Lower leg skin (tissue), 4 donors: ENCODE measurements around the gene MYO7A. TPM values are rescaled to one million over a fixed set of nuclear protein-coding genes. Genes with fewer than 3 reads are reported as not detected.

Source experiments
- DNase-seq, 2 donors: peaks; one replicate each; pipeline ENCODE4 v3.0.0-alpha.2; 2019; ENCODE audit warnings: low spot score in 2 of 2
- H3K4me3 ChIP-seq: fragments of 200-600 bp; sonication (generic); 2 replicates; pipeline ENCODE4 v1.5.1; 2017; ENCODE audit warnings: mild to moderate bottlenecking, low read depth; ENCODE audit not compliant: poor library complexity, severe bottlenecking
- POLR2A ChIP-seq, 2 donors: fragments of 450-650 bp; IDR thresholded peaks; one replicate each; pipeline ENCODE4 v1.6.1; 2016 to 2017; ENCODE audit warnings: antibody characterized with exemption in 2 of 2, mild to moderate bottlenecking in 1 of 2, moderate library complexity in 1 of 2
- WGBS, 2 donors: methylation state at CpG; one replicate each; pipeline ENCODE4 v1.1.5; 2018; 5-methylcytosine and 5-hydroxymethylcytosine counted together
- intact Hi-C: fragments of 100-400 bp; cut with DNase I; formaldehyde crosslinking; loops from one replicate; pipeline ENCODE4 v1.15.0; 2023; ENCODE audit warnings: low total_unique reads
- total RNA-seq, 4 donors: library from RNA; depleted of rRNA; stranded (reverse); fragments of >200 nt; gene quantifications; one replicate each; pipeline ENCODE4 v1.1.0, GENCODE V29; 2016
- TF ChIP-seq, protein P1 (sequence below), 3 donors: fragments of 450-650 bp; IDR thresholded peaks; one replicate each; pipeline ENCODE4 v1.5.1; 2016; ENCODE audit warnings: antibody characterized with exemption in 3 of 3, mild to moderate bottlenecking in 3 of 3, moderate library complexity in 2 of 3

MYO7A gene
- total RNA-seq, 4 donors from 2014 or later, result 0.69 to 2.1 (median 1.4) TPM

DNA sequence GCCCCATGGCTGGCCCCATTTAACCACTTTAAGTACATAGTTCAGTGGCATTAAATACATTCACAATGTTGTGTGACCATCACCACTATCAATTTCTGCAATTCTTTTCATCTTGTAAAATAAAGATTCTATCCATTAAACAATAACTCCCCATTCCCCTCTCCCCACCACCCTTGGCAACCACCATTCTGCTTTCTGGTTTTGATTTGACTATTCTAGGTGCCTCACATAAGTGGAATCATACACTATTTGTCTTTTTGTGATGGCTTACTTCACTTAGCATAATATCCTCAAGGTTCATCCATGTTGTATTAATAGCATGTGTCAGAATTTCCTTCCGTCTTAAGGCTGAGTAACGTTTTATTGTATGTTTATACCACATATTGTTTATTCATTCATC lies 7.0 kb downstream of the MYO7A start:
- 15 to 28% methylated on average over 1 to 2 of the region's 2 CpGs for WGBS, 2 donors
- intact Hi-C loops, result no loop called here
- DNase-seq, result no peak
- H3K4me3 ChIP-seq, result no peak overlapping the region
- no peak for TF ChIP-seq POLR2A (IDR thresholded peaks at IDR 0.05)
- TF ChIP-seq, protein P1, sequence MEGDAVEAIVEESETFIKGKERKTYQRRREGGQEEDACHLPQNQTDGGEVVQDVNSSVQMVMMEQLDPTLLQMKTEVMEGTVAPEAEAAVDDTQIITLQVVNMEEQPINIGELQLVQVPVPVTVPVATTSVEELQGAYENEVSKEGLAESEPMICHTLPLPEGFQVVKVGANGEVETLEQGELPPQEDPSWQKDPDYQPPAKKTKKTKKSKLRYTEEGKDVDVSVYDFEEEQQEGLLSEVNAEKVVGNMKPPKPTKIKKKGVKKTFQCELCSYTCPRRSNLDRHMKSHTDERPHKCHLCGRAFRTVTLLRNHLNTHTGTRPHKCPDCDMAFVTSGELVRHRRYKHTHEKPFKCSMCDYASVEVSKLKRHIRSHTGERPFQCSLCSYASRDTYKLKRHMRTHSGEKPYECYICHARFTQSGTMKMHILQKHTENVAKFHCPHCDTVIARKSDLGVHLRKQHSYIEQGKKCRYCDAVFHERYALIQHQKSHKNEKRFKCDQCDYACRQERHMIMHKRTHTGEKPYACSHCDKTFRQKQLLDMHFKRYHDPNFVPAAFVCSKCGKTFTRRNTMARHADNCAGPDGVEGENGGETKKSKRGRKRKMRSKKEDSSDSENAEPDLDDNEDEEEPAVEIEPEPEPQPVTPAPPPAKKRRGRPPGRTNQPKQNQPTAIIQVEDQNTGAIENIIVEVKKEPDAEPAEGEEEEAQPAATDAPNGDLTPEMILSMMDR (IDR thresholded peaks at IDR 0.05), result no peak

DNA sequence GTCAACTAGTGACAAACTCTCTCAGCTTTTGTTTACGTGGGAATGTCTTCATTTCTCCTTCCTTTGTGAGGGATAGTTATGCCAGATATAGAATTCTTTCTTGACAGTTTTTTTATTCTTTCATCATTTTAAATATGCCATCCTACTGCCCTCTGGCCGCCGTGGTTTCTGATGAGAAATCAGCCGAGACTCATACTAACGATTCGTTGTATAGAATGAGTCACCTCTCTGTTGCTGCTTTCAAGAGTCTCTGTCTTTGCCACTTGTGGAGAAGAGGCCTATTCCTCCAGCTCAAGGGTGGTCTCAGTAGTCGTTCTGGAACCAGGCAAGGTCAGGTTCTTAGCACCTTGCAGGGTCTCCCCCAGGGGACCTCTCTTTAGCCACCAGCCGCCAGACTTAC lies 8.0 kb downstream of the MYO7A start:
- intact Hi-C loops, result no loop called here
- TF ChIP-seq, protein P1 (IDR thresholded peaks at IDR 0.05), result no peak
- TF ChIP-seq POLR2A (IDR thresholded peaks at IDR 0.05), result no peak
- no peak overlapping the region for H3K4me3 ChIP-seq
- WGBS, 2 donors, result 62 to 77% methylated on average over 8 of the region's 8 CpGs
- no peak for DNase-seq

DNA sequence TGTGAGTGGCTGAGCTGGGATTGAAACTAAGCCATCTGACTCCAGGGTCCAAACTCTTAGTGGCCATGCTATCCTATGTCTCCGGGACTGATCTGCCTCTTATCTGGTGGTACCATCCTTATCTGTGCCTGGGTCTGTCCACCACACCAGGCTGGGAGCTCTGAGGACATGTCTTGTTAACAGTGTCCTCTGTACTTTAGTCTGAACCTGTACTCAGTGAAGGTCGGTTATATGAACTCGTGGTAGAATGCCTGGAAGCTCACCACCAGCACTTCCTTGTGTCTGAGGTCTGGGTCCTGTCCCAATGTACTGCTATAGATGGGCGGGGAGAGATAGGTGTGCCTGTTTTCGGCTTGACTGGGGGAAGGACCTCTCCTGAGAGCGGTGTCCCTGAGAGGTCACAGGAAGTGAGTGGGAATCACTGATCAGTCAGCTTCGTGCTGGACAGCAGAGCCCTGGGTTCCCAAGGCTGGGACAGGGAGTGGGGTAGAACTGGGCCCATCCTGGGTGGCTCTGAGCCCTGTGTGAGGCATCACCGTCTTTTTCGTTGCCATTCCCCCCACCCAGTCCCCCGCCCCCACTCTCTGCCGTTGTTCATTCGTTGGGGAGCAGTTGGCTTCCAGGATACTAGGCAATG lies 8.9 kb downstream of the MYO7A start:
- TF ChIP-seq POLR2A (IDR thresholded peaks at IDR 0.05), result no peak
- TF ChIP-seq, protein P1 (IDR thresholded peaks at IDR 0.05), result no peak
- WGBS, 2 donors, result 68 to 86% methylated on average over 12 of the region's 12 CpGs
- no peak overlapping the region for H3K4me3 ChIP-seq
- no peak for DNase-seq
- intact Hi-C loops, result no loop called here

DNA sequence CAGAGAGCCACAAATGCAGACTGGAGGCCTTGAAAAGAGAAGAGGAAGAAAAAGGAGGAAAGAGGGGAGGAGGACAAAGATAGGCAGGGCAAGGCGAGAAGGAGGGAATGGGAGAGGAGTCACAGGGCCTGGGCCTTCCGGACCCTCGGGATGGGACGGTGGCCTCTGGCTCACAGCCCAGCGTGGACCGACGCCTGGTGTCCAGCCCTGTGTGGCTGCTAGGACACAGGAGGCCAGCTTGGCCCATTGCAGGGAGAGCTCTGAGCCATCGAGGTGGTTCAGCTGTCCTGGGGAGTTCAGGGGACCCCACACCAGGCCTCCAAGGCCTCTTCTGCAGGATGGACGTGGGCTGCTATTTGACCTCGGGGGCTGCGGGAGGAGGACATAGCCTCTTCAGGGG lies 9.4 kb downstream of the MYO7A start:
- WGBS, 2 donors, result 72 to 73% methylated on average over 8 to 11 of the region's 11 CpGs
- TF ChIP-seq, protein P1 (IDR thresholded peaks at IDR 0.05), result no peak
- no peak for TF ChIP-seq POLR2A (IDR thresholded peaks at IDR 0.05)
- no peak for DNase-seq
- intact Hi-C loops, result no loop called here
- H3K4me3 ChIP-seq, result no peak overlapping the region

DNA sequence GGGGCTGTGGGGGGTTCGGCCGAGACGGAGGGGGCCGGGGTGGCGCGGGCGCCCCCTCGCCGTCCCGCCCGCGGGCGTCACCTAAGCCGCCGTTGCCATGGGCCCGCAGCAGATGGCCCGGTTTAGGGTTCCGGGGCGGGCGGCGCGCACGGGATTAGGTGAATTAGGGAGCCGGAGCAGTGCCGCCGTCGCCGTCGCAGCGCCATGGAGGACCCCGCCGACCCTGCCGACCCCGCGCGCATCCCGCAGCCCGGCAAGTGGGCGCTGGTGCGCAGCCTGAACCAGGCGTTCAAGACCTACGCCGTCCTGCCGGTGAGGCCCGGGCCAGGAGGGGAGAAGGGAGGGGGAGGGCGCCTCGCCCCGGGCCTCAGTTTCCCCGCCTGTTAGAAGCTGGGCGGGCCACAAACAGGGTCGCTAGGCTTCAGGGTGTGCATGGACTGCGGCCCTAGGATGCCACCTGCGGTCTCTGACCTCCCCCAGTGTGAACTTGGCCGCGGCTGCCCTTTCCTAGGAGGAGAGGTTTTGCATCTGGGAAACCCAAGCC lies 10.1 kb downstream of the MYO7A start:
- intact Hi-C loops, result no loop called here
- 23 to 24% methylated on average over 20 to 34 of the region's 55 CpGs for WGBS, 2 donors
- no peak for DNase-seq
- no peak overlapping the region for H3K4me3 ChIP-seq
- no peak for TF ChIP-seq POLR2A (IDR thresholded peaks at IDR 0.05)

DNA sequence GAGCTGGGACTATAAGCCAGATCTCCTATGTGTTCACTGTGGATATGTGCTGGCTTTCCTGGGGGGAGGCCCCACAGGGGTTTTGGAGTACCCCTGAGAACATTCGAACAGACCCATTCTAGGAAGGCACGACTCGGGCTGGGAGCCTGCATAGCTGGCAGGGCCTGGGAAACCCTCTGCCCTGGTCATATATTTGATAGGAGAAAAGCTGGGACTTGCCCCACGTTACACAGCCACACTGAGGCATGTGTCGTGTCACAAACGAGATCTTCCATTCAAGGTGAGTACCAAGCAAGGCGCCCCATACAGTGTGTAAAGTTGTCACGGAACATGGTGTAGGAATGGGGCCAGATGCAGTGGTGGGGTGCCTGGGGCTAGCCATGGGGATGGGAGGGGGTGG lies 11.2 kb downstream of the MYO7A start:
- intact Hi-C loops, result no loop called here
- DNase-seq, result no peak
- WGBS, 2 donors, result 91 to 97% methylated on average over 8 of the region's 8 CpGs
- no peak overlapping the region for H3K4me3 ChIP-seq
- no peak for TF ChIP-seq POLR2A (IDR thresholded peaks at IDR 0.05)
- TF ChIP-seq, protein P1 (IDR thresholded peaks at IDR 0.05), result no peak
